GM12864 (cell line): ENCODE data around the gene GNPTAB.
A peak's percentile ranks its signal among the peaks of the same experiment; 100 is the strongest.

Experiments
- DNase-seq: peaks from one replicate; pipeline ENCODE4 v3.0.0-alpha.2; 2011; ENCODE audit warnings: low read depth
- H3K4me3 ChIP-seq: 2 replicates; pipeline ENCODE4 v1.5.1; 2011; ENCODE audit warnings: mild to moderate bottlenecking, low read depth, low read length, control low read depth
- CTCF ChIP-seq: IDR thresholded peaks from 2 replicates; pipeline ENCODE4 v1.5.1; 2011; ENCODE audit warnings: low read depth, mild to moderate bottlenecking, moderate library complexity, low read length, control low read depth, inconsistent platforms; ENCODE audit errors: missing control alignments

The GNPTAB gene

GRCh38 chr12:101829639-101830366 is 956 bp downstream of the GNPTAB start:
- no peak for DNase-seq
- H3K4me3 ChIP-seq, result peak overlapping the region; percentile 96
- TF ChIP-seq CTCF, result no peak

DNA sequence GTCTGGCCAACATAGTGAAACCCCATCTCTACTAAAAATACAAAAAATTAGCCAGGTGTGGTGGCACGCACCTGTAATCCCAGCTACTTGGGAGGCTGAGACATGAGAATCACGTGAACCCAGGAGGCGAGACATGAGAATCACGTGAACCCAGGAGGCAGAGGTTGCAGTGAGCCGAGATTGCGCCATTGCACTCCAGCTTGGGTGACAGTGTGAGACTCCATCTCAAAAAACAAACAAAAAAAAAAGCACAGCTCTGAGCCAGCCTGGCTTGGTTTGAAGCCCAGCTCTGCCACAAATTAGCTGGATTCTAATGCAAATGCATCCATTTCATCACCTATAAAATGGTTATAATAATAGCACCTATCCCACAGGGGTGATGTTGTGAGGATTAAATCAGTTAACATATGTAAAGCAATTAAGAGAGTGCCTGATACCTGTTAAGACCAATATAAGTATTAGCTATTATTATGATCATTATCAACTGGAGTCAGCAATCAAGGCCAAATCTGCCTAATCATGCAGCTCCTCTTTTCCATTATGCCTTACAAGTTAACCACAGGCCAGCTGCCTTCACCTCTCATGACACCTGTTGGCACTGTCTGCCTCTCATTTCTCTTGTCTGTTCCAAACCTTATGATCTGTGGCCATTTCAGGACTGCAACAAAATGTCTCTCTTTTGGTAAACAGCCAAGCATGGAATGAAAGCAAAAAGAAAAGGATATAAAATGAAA is 2.1 kb downstream of the GNPTAB start:
- TF ChIP-seq CTCF, result no peak
- peak overlapping the region; percentile 1; the same call in 1 of the 2 replicates for H3K4me3 ChIP-seq
- DNase-seq, result no peak

GRCh38 chr12:101826766-101827368 is 3.9 kb downstream of the GNPTAB start:
- DNase-seq, result no peak
- no peak overlapping the region for H3K4me3 ChIP-seq
- no peak for TF ChIP-seq CTCF

GRCh38 chr12:101824831-101825230 is 5.9 kb downstream of the GNPTAB start:
- H3K4me3 ChIP-seq, result no peak overlapping the region
- DNase-seq, result no peak
- no peak for TF ChIP-seq CTCF

- no peak for DNase-seq
- no peak overlapping the region for H3K4me3 ChIP-seq
- TF ChIP-seq CTCF, result peak; percentile 38
Observed at GRCh38 chr12:101823891-101824290, 6.9 kb downstream of the GNPTAB start.

DNA sequence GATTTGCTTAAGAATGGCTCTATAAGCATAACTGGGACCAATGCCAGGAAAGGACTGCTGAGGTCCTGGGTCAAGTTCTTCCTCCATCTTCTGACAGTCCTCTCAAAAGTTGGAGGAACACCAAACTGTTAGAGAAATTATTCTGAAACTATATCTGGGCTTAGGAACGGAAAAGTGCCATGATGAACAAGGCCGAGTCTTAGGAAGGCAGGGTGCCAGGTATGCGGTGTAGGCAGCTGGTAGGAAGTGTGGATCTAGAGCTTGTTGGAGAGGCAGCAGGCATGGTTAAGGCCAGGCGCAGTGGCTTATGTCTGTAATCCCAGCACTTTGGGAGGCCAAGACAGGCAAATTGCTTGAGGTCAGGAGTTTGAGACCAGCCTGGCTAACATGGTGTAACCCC is 7.7 kb downstream of the GNPTAB start:
- TF ChIP-seq CTCF, result no peak
- no peak overlapping the region for H3K4me3 ChIP-seq
- DNase-seq, result no peak
